Activated naive CD4-positive, alpha-beta T cell treated with anti-CD3 and anti-CD28 coated beads for 36 hours (primary cell): ENCODE measurements around the gene GPC6. TPM values are rescaled to one million over a fixed set of nuclear protein-coding genes. Genes with fewer than 3 reads are reported as not detected.
"Not testable (repeated sequence)": the region's sequence is repeated elsewhere in the genome, so short reads cannot be mapped to it uniquely, and the experiment has no call there.

ENCODE experiments used
- CTCF ChIA-PET: fragments of 350-600 bp; sonication (Branson Sonifier 250); formaldehyde crosslinking; loops from one replicate; lab custom pipeline; 2021; ENCODE audit warnings: antibody characterized with exemption; lab: Charles Lee
- DNase-seq: peaks from one replicate; pipeline ENCODE4 v3.0.0-alpha.2; 2020
- H3K27ac Mint-ChIP-seq: one replicate; pipeline ENCODE4 v1.8.0; 2021; ENCODE audit warnings: mild to moderate bottlenecking, mixed read lengths
- H3K27me3 Mint-ChIP-seq: one replicate; pipeline ENCODE4 v1.8.0; 2021; ENCODE audit warnings: low read depth, mixed read lengths
- H3K36me3 Mint-ChIP-seq: one replicate; pipeline ENCODE4 v1.8.0; 2021; ENCODE audit warnings: low read depth, mixed read lengths
- H3K4me1 Mint-ChIP-seq: one replicate; pipeline ENCODE4 v1.8.0; 2021; ENCODE audit warnings: low read depth, mixed read lengths
- H3K4me3 Mint-ChIP-seq: one replicate; pipeline ENCODE4 v1.8.0; 2021; ENCODE audit warnings: mild to moderate bottlenecking, moderate library complexity, mixed read lengths
- H3K9me3 Mint-ChIP-seq: one replicate; pipeline ENCODE4 v1.8.0; 2021; ENCODE audit warnings: mixed read lengths
- intact Hi-C: fragments of 100-400 bp; cut with micrococcal nuclease; formaldehyde crosslinking; loops from one replicate; pipeline ENCODE4 v1.15.1; 2023
- total RNA-seq, 2 experiments: library from RNA; stranded (reverse); gene quantifications; one replicate each; pipeline ENCODE4 v1.2.3, GENCODE V29; 2021

The GPC6 gene
- total RNA-seq, 2 experiments from 2014 or later, result not detected

DNA sequence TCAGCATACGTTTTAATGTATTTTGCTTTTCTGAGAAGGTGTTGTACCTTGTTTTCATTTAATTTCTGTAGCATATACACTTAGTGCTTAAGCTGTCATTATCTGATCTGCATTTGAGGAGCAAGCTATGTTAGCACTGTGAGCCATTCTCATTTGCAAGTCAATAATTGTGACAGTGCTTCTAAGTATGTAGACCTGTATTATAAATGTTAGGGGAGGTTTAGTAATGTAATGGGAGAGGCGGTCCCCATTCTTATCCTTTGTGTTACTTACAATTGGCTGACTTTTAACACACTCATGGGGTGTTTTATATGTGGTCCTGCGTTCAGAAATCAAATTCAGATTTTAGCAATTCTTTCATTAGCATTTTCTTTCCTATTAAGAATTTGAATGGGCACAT, 90.2 kb downstream of the GPC6 start:
- no peak overlapping the region for H3K4me3 Mint-ChIP-seq
- CTCF ChIA-PET, result no interaction called here
- H3K36me3 Mint-ChIP-seq, result no peaks in the 10 kb centered on the region
- no peak for DNase-seq
- peaks cover 12% of the 10 kb centered on the region for H3K27me3 Mint-ChIP-seq
- H3K9me3 Mint-ChIP-seq, result no peaks in the 10 kb centered on the region
- H3K27ac Mint-ChIP-seq, result no peak overlapping the region
- intact Hi-C loops, result no loop called here
- H3K4me1 Mint-ChIP-seq, result no peaks in the 10 kb centered on the region

DNA sequence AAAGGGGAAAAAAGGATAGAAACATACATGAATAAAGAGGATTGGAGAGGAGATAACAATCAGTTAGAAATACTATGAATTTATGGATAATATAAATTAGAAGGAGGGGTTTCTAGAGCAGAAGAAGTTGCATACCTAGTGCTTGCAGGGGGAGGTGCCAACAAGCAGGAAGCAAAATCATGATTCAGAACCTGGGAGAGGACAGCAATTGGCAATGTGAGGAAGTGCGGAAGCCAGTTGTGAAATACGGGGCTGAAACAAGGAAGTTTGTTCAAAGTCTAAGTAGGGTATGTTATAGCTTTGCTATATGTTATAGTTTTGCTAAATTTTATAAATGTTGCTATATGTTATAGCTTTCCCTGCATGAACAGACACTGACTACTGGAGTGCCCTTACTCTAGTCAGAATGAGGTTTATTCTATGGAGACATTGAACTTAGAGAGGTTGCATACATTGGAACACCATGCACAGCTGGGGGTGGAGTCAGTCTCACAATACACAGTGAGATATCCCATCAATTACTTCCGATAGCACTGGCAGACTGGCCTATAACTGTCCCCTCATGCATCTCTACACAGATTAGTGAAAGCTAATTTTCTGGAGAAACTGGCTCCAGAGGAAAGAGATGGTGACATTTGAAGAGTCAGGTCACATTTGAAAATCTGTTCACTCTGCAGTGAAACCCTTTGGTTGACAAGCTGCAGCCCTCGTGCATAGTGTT, 92.1 kb downstream of the GPC6 start:
- no peak overlapping the region for H3K4me3 Mint-ChIP-seq
- intact Hi-C loops, result no loop called here
- CTCF ChIA-PET, result no interaction called here

DNA sequence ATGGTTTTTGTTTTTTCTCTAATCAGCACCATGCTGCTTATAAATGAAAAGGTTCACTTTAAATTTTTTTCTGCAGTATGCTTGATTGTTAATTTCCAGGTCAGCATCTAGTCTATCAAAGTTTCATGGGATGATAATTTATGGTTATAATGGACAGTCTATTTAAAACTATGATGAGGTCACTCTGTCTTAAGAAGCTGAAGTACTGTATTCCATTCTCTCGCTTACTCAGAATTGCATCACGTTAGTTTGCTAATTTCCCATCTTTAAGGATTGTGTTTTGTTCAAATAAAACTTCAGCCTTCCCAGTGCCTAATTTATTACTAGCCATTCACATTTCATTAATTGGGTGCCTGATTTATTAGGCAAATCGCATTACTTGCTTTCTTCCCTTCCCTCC, 94.3 kb downstream of the GPC6 start:
- Mint-ChIP-seq H3K27ac (no peak overlapping the region), H3K27me3 (peaks cover 10% of the 10 kb centered on the region), H3K9me3 (no peaks in the 10 kb centered on the region), H3K36me3 (no peaks in the 10 kb centered on the region), H3K4me1 (no peaks in the 10 kb centered on the region), H3K4me3 (no peak overlapping the region)
- intact Hi-C loops, result no loop called here
- CTCF ChIA-PET, result no interaction called here
- no peak for DNase-seq

More for the DNA sequence above, 92.1 kb downstream of the GPC6 start:
- Mint-ChIP-seq H3K27ac (peak overlapping the region; percentile 8), H3K27me3 (peaks cover 15% of the 10 kb centered on the region), H3K36me3 (no peaks in the 10 kb centered on the region), H3K9me3 (no peaks in the 10 kb centered on the region), H3K4me1 (no peaks in the 10 kb centered on the region)
- DNase-seq, result no peak

DNA sequence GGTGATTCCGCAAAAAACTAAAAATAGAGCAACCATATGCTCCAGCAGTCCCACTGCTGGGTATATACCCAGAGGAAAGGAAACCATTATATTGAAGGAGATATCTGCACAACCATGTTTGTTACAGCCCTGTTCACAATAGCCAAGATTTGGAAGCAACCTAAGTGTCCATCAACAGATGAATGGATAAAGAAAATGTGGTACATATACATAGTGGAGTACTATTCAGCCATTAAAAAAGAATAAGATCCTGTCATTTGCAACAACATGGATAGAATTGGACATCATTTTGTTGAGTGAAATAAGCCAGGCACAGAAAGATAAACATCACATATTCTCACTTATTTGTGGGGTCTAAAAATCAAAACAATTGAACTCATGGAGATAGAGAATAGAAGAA, 97.3 kb downstream of the GPC6 start:
- intact Hi-C loops, H3K4me3 Mint-ChIP-seq, H3K27me3 Mint-ChIP-seq, H3K27ac Mint-ChIP-seq, CTCF ChIA-PET, H3K4me1 Mint-ChIP-seq, H3K9me3 Mint-ChIP-seq, DNase-seq, H3K36me3 Mint-ChIP-seq: not testable (repeated sequence)

DNA sequence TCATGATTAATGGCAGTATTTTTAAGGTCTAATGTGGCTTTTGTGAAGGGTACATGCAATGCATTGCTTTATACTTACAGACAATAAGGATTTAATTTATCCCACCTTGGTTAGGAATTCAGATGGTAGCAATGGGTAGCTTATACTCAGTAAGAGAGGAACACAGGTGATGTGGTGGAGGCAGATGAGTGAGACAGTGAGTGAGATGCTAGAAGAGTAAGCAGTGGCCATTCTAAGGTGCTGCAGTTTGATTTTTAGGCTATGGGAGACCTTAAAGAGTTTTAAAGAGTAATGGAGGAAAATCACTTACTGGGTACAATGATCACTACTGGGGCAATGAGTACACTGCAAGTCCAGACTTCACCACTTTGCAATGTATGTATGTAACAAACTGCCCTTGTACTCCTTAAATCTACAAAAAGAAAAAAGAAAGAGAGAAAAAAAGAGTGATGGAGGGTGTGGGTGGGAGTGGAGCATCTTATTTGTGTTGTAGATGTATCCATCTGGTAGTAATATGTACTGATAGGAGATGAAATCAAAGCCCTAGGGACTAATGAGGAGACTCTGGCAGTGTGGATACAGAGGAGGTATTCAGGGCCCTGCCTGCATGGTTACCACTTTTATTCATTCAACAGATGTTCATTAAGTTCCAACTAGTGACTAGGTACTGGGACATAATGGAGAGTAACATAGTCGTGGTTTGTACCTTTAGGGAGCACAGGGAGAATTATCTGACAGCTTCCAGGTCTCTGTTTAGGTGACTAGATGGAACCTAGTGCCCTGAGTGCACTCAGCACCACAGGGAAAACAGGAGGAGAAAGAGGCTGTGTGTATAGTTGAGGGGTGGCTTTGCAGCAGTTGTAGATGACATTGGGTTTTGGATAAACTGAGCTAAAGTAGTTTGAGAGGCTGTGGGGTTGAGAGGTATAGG, 99.0 kb downstream of the GPC6 start:
- peaks cover 2% of the 10 kb centered on the region for H3K27me3 Mint-ChIP-seq
- no peaks in the 10 kb centered on the region for H3K9me3 Mint-ChIP-seq
- H3K4me3 Mint-ChIP-seq, result no peak overlapping the region
- no peak for DNase-seq
- no peak overlapping the region for H3K27ac Mint-ChIP-seq
- CTCF ChIA-PET, result no interaction called here
- H3K4me1 Mint-ChIP-seq, result no peaks in the 10 kb centered on the region
- intact Hi-C loops, result no loop called here
- no peaks in the 10 kb centered on the region for H3K36me3 Mint-ChIP-seq

DNA sequence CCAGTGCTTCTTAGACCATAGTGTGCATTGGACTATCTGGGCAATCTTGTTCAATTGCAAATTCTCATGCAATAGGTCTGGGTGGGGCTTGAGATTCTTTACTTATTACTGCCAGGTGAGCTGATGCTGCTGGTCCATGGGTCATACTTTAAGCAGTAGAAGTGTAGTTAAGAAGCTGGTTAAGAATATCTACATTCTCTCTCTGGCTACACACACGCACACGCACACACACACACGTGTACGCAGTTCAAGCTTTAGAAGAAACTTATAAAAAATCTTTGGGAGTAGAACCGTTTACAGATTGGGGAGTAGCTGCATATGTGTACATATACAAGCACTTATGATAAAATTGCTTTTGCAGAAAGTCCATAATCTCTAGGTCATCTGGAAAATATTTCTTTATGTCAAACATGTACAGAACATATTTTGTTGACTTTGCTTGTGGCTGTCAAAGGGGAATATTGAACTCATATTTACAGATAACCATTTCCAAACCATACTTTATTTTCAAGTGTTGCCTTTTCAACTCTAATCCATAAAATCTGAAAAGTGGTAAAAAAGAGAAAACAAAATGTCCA, 99.7 kb downstream of the GPC6 start:
- Mint-ChIP-seq H3K4me3 (no peak overlapping the region), H3K27me3 (peaks cover 2% of the 10 kb centered on the region)

DNA sequence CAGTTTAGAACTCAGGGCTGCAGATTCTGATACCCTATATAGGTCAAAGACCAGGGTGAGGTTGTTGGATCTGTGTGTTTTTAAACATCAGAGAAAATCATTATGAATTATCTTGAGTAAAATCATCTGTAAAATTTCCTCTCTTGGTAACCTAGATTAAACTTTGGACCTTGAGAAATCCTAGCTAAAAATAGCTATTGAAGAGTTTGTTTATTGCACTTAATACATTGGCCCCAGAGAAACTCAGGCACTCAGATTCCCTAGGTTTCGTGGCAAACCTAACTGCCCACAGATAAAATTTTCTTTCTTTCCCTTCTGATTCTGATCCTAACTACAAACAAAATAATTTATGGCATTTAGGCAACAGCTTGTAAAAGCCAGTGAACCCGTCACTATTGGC, 102.3 kb downstream of the GPC6 start:
- Mint-ChIP-seq H3K27me3 (no peaks in the 10 kb centered on the region), H3K27ac (no peak overlapping the region), H3K9me3 (no peaks in the 10 kb centered on the region), H3K36me3 (no peaks in the 10 kb centered on the region), H3K4me3 (no peak overlapping the region), H3K4me1 (no peaks in the 10 kb centered on the region)
- CTCF ChIA-PET, result no interaction called here
- no peak for DNase-seq
- intact Hi-C loops, result no loop called here

More for the DNA sequence above, 99.7 kb downstream of the GPC6 start:
- no peaks in the 10 kb centered on the region for H3K9me3 Mint-ChIP-seq
- H3K36me3 Mint-ChIP-seq, result no peaks in the 10 kb centered on the region
- CTCF ChIA-PET, result no interaction called here
- H3K4me1 Mint-ChIP-seq, result no peaks in the 10 kb centered on the region
- intact Hi-C loops, result no loop called here
- no peak overlapping the region for H3K27ac Mint-ChIP-seq
- DNase-seq, result no peak

DNA sequence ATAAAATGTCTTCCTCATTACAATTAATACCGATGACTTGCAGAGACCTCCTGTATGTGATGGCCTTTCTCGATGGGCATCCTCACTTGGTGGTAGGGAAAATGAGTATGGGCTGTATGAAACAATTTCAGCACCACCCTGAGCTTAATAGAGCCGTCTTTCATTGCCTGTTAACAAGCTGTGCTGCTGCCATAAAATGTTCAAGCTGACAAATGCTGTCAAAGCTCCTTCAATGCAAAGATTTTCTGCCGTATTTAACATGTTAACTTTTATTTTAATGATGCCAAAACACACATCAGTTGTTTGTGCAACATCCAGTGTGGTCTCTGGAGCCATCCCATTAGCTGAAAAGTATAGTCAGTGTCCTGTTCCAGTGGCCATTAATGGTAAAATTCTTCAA, 110.1 kb downstream of the GPC6 start:
- H3K4me1 Mint-ChIP-seq, result no peaks in the 10 kb centered on the region
- H3K27me3 Mint-ChIP-seq, result no peaks in the 10 kb centered on the region
- CTCF ChIA-PET, result no interaction called here
- intact Hi-C loops, result no loop called here
- no peak overlapping the region for H3K27ac Mint-ChIP-seq
- H3K4me3 Mint-ChIP-seq, result no peak overlapping the region
- no peak for DNase-seq
- H3K9me3 Mint-ChIP-seq, result peaks cover 3% of the 10 kb centered on the region
- no peaks in the 10 kb centered on the region for H3K36me3 Mint-ChIP-seq

DNA sequence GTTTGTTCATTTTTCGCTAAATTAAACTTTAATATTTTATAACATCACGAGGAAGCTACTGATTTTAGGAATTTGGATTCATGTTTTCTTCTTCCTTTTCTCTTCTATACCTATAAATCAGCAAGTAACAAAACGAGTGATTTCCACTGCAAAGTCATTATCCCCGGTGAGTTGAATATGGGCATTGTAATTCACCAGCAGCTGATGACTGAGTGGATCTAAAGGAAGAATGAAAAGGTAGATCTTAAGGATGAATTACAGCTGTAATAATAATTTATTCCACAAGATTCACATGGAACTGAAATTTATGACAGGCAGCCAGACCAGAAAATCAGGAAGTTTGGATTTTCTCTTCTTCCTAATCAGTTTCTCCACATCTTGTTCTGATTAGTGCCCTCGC, 111.4 kb downstream of the GPC6 start:
- intact Hi-C loops, result no loop called here
- H3K4me1 Mint-ChIP-seq, result no peaks in the 10 kb centered on the region
- H3K36me3 Mint-ChIP-seq, result no peaks in the 10 kb centered on the region
- peaks cover 6% of the 10 kb centered on the region for H3K9me3 Mint-ChIP-seq
- H3K27me3 Mint-ChIP-seq, result no peaks in the 10 kb centered on the region
- H3K4me3 Mint-ChIP-seq, result no peak overlapping the region
- no peak for DNase-seq
- CTCF ChIA-PET, result no interaction called here
- H3K27ac Mint-ChIP-seq, result no peak overlapping the region

DNA sequence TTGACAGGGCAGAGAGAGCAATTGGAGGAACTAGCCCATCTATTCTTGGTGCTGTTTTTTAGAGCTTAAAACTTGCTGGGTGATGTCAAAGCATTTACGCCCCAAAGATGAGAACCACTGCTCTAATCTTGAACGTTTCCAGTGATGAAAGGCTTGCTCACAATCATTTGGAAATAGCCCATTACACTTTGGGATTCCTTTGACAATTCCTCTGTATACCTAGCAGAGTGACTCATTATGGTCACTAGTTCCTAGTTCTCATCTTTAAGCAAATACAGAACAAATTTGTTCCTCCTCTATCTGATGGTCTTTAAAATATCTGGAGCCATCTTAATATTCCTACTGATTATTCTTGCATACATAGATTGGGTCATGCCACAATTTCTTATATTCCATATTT, 112.3 kb downstream of the GPC6 start:
- Mint-ChIP-seq H3K36me3 (no peaks in the 10 kb centered on the region), H3K27me3 (no peaks in the 10 kb centered on the region), H3K4me1 (no peaks in the 10 kb centered on the region), H3K27ac (no peak overlapping the region), H3K4me3 (no peak overlapping the region), H3K9me3 (peaks cover 6% of the 10 kb centered on the region)
- intact Hi-C loops, result no loop called here
- CTCF ChIA-PET, result no interaction called here
- DNase-seq, result no peak

DNA sequence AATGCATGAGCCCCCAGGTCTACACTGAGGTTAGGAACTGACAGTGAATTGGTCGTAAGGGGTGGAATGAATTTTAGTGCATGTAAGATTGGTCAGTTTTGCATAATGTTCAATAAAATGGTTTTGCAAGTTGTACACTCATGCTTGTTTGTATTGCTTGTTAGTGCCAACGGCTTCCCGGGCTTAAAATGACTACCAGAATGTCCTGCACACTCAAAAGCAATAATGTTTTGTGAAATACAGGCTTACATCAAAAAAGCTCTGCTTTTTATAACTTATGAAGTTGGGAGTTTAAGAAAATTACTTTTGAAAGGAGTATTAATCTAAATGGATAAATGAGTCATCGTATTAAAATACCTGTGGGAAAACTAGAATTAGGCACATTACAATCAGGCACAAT, 112.9 kb downstream of the GPC6 start:
- intact Hi-C loops, result no loop called here
- Mint-ChIP-seq H3K9me3 (peaks cover 6% of the 10 kb centered on the region), H3K36me3 (no peaks in the 10 kb centered on the region), H3K27me3 (no peaks in the 10 kb centered on the region), H3K4me3 (no peak overlapping the region), H3K27ac (no peak overlapping the region), H3K4me1 (no peaks in the 10 kb centered on the region)
- CTCF ChIA-PET, result no interaction called here
- no peak for DNase-seq

DNA sequence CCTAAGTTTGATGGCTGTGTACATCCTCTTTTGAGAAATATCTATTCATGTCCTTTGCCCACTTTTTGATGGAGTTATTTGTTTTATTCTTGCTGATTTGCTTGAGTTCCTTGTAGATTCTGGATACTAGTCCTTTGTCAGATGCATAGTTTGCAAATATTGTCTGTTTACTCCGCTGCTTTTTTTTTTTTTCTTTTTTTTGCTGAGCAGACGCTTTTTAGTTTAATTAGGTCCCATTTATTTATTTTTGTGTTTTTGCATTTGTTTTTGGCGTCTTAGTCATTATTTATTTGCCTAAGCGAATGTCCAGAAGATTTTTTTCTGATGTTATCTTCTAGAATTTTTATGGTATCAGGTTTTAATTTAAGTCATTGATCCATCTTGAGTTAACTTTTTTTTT, 114.9 kb downstream of the GPC6 start:
- DNase-seq, result no peak
- CTCF ChIA-PET, result no interaction called here
- no peaks in the 10 kb centered on the region for H3K4me1 Mint-ChIP-seq
- no peaks in the 10 kb centered on the region for H3K36me3 Mint-ChIP-seq
- H3K27me3 Mint-ChIP-seq, result no peaks in the 10 kb centered on the region
- peaks cover 2% of the 10 kb centered on the region for H3K9me3 Mint-ChIP-seq
- no peak overlapping the region for H3K27ac Mint-ChIP-seq
- no peak overlapping the region for H3K4me3 Mint-ChIP-seq
- intact Hi-C loops, result no loop called here
